Stimulated activated CD8-positive, alpha-beta memory T cell treated with anti-CD3 and anti-CD28 coated beads, Interleukin-4, amount 100 ng/mL, for 24 hours (primary cell): ENCODE measurements around the gene SLC22A2.
"Not testable (repeated sequence)": the region's sequence is repeated elsewhere in the genome, so short reads cannot be mapped to it uniquely, and the experiment has no call there.

Source experiments
- DNase-seq: peaks from one replicate; pipeline ENCODE4 v3.0.0-alpha.2; 2020; ENCODE audit warnings: low read depth

Gene SLC22A2

GRCh38 chr6:160258346-160259142 is at the start of gene SLC22A2:
Gene SLC22A2 (minus strand): TSS chr6:160258821. CDS start chr6:160258757, 64 bp downstream.
- DNase-seq: no peak

- DNase-seq: no peak
Measured at GRCh38 chr6:160305926-160306713, 47.5 kb upstream of the SLC22A2 start.

GRCh38 chr6:160303806-160304205 is 45.2 kb upstream of the SLC22A2 start:
- DNase-seq: no peak

GRCh38 chr6:160302431-160303082 is 43.9 kb upstream of the SLC22A2 start:
- not testable (repeated sequence) for DNase-seq

- DNase-seq: no peak
Measured at GRCh38 chr6:160301339-160301738, 42.7 kb upstream of the SLC22A2 start.

DNA sequence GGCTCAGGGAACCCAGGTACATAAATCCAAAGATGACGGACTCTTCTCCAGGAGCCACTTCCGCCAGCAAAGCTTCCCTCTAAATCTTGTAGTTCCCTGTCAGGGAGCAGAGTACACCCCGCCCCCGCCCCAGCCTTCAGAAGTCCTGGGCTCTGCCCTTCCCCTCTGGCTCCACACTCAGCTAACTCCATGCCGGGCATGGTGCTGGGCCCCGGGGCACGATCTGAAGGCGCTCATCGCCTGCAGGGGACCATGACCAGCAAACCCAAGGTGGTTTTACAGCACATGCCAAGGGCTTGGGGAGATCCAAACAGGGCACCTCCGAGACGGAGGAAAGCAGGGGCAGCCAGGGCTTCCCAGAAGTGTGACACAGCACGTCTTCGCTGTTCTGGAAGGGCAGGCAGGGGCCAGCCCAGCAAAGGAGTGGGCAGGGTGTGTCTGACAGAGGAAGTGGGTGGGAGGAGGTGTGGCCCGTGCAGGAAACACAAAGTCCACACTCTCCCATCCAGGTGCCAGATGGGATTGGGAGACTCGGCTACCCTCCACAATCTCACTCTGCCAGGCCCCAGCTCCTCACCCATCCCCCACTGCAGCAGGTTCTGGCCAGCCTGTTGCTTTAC is 41.6 kb upstream of the SLC22A2 start:
- DNase-seq: no peak

- DNase-seq: no peak
Measured at GRCh38 chr6:160299559-160299958, 40.9 kb upstream of the SLC22A2 start.

- DNase-seq: no peak
Measured at GRCh38 chr6:160298121-160298520, 39.5 kb upstream of the SLC22A2 start.

GRCh38 chr6:160297310-160297709 is 38.7 kb upstream of the SLC22A2 start:
- no peak for DNase-seq

DNA sequence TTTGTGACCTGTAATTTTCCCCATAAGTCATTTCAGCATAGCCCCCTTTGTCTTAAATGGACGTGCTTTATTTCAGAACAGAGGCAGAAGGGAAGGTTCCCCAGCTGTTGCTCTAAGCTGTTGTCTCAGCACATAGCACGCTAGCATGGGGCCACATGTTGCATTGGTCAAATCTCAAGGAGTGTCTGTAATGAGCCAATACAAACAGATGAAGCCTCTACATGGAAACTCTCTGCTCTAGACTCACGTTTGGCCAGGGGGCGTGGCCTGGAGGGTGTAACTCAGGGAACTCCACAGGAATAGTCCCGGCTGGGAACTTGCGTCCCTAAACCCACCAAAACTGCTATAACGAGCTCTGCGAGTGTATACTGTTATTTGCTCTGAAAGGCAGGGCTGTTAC is 35.2 kb upstream of the SLC22A2 start:
- DNase-seq: no peak

GRCh38 chr6:160285541-160286105 is 27.0 kb upstream of the SLC22A2 start:
- DNase-seq: no peak

DNA sequence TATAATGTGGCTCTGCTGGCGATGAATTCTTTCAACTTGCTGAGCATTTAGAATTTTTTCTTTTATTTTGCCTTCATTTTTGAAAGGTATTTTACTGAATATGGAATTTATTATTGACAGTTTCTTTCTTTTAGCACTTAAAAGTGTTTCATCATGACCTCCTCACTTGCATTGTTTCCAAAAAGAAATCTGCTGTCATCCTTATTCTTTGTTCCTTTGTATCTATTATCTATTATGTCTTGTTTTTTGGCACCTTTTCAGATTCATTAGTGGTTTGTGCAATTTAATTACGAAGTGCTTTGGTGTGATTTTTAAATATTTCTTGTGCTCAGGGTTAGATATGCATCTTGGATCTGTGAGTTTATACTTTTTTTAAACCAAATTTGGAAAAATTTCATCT is 26.0 kb upstream of the SLC22A2 start:
- no peak for DNase-seq

DNA sequence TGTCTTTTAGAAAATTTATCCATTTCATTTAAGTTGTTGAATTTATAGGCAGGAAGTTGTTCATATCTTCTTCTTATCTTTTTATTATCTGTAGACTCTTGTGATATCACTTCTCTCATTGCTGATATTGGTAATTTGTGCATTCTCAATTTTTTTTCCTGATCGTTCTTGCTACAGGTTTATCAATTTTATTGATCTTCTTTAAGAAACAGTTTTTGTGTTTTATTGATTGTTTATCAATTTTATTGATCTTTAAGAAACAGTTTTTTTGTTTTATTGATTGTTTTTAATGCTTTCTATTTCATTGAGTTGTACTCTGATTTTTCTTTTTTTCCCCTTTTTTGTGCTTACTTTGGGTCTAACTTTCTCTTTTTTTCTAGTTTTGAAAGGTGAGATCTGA is 23.8 kb upstream of the SLC22A2 start:
- DNase-seq: no peak

DNA sequence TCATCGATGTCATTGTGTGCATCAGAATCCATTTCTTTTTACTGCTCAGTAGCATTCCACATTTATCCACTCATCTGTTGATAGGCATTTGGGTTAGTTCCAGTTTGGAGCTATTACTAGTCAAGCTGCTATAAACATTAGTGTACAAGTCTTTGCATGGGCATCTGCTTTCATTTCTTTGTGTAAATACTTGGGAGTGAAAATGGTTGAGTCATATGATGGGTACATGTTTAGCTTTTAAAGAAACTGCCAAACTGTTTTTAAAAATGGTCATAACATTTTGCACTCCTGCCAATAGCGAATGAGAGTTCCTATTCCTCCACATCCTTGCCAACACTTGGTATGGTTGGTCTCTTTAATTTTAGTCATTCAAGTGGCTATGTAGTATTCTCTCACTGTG is 21.2 kb upstream of the SLC22A2 start:
- no peak for DNase-seq

- no peak for DNase-seq
Measured at GRCh38 chr6:160278786-160279310, 20.2 kb upstream of the SLC22A2 start.

- DNase-seq: no peak
Measured at GRCh38 chr6:160278311-160278710, 19.7 kb upstream of the SLC22A2 start.

- no peak for DNase-seq
Measured at GRCh38 chr6:160277546-160277945, 18.9 kb upstream of the SLC22A2 start.

DNA sequence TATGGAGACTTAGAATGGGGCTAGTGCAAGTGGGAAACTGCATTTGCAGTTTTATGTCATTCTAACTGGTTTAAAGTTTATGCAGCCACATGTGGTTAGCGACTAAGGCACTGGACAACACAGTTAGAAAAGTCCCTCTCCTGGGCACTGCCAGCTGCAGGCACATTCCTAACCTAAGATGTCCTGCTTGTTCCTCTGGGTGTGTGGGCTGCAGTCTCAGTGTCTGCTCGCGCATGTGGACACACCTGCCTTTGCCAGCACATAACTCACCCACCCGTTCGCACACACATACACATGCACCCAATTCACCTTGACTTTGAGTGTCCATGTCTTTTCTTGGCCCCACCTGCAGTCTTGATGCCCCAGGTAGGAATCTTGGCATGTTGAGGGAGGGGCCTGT is 18.5 kb upstream of the SLC22A2 start:
- no peak for DNase-seq

GRCh38 chr6:160276126-160276525 is 17.5 kb upstream of the SLC22A2 start:
- DNase-seq: no peak

DNA sequence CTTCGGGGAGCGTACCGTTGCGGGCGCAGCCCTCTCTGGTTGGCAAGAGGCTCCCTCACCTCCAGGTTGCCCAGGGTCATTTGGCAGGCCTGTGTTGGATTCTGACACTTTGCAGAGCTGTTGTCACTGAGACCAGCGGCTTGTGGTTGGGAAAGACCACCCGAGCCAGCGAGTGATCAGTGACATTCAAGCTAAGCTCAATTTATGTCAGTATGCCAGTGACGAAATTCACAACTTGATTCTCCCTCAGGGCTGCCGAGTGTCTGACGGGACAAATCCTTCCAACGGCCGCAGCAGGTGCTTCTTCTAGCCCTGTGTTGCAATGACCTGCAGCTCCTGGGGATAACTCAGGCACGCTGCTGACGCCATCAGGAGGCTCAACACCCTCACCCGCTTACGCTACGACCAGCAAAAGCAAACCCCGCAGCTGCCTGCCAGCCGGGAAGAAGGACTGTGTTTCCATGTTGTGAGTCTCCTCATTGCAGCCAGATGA is 16.9 kb upstream of the SLC22A2 start:
- no peak for DNase-seq

- no peak for DNase-seq
Measured at GRCh38 chr6:160274871-160275510, 16.4 kb upstream of the SLC22A2 start.
